LNCaP clone FGC (cell line): Measurements from ENCODE around the gene NDUFS1.
"Not testable (repeated sequence)": the region's sequence is repeated elsewhere in the genome, so short reads cannot be mapped to it uniquely, and the experiment has no call there.

Experiments
- DNase-seq: peaks from one replicate; pipeline ENCODE4 v3.0.0-alpha.2; 2011; ENCODE audit warnings: low read depth
- H3K4me3 ChIP-seq: 2 replicates; pipeline ENCODE4 v1.5.1; 2011; ENCODE audit warnings: mild to moderate bottlenecking, low read depth, low read length, control low read depth
- TF ChIP-seq, protein P1 (sequence below): IDR thresholded peaks from 2 replicates; pipeline ENCODE4 v1.5.1; 2012; ENCODE audit warnings: mild to moderate bottlenecking; ENCODE audit not compliant: control insufficient read depth, insufficient read depth; ENCODE audit errors: extremely low read depth

NDUFS1 gene

DNA sequence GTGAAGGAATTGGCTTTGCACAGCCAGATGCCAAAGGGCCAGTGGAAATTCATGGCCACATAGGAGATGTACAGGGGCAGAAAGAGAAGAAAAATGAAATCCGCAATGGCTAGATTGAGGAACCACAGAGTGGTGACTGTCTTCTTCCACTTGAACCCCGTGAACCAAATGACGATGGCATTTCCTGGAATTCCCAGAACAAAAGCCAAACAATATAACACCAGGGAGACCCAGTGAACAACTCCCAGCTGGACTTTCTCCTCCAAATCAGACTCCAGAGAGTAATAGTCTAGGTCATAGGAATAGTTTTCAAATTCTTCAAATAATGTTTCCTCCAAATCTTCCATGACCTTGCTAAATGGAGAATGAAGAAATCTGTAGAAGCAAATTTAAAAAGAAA is 17.7 kb upstream of the NDUFS1 start:
- TF ChIP-seq, protein P1, sequence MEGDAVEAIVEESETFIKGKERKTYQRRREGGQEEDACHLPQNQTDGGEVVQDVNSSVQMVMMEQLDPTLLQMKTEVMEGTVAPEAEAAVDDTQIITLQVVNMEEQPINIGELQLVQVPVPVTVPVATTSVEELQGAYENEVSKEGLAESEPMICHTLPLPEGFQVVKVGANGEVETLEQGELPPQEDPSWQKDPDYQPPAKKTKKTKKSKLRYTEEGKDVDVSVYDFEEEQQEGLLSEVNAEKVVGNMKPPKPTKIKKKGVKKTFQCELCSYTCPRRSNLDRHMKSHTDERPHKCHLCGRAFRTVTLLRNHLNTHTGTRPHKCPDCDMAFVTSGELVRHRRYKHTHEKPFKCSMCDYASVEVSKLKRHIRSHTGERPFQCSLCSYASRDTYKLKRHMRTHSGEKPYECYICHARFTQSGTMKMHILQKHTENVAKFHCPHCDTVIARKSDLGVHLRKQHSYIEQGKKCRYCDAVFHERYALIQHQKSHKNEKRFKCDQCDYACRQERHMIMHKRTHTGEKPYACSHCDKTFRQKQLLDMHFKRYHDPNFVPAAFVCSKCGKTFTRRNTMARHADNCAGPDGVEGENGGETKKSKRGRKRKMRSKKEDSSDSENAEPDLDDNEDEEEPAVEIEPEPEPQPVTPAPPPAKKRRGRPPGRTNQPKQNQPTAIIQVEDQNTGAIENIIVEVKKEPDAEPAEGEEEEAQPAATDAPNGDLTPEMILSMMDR: no peak
- DNase-seq: no peak

DNA sequence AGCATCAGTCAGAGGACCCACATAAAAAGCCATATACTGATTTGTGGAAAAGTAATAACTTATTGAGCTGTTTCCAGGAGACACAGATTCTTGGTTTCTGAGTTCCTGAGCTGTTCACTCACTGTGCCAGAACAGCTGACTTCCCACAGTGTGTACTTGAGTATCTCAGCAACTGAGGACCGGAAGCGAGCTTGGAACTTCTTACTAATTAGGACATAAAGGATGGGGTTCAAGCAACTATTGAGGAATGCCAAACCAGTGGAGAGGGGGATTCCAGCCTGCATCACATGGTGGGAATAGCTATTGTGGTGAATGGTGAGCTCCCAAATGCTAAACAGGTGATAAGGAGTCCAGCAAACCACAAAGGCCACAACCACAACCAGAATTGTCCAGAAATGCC is 16.9 kb upstream of the NDUFS1 start:
- no peak overlapping the region for H3K4me3 ChIP-seq
- DNase-seq: no peak
- TF ChIP-seq, protein P1: no peak

More for the DNA sequence above, 17.7 kb upstream of the NDUFS1 start:
- no peak overlapping the region for H3K4me3 ChIP-seq

GRCh38 chr2:206173147-206173546 is 13.9 kb upstream of the NDUFS1 start:
- no peak for DNase-seq
- TF ChIP-seq, protein P1: no peak
- H3K4me3 ChIP-seq: no peak overlapping the region

GRCh38 chr2:206171624-206172397 is 12.6 kb upstream of the NDUFS1 start:
- not testable (repeated sequence) for DNase-seq

DNA sequence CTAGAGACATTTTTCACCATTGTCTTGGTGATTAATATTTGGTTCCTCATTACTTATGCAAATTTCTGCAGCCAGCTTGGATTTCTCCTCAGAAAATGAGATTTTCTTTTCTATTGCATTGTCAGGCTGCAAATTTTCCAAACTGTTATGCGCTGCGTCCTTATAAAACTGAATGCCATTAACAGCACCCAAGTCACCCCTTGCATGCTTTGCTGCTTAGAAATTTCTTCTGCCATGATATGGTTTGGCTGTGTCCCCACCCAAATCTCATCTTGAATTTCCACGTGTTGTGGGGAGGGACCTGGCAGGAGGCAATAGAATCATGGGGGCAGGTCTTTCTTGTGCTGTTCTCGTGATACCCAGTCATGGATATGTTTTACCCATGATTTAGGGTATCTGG is 9.0 kb upstream of the NDUFS1 start:
- DNase-seq, H3K4me3 ChIP-seq: not testable (repeated sequence)

More at GRCh38 chr2:206171624-206172397, 12.6 kb upstream of the NDUFS1 start:
- not testable (repeated sequence) for H3K4me3 ChIP-seq

GRCh38 chr2:206164261-206164862 is 5.1 kb upstream of the NDUFS1 start:
- H3K4me3 ChIP-seq: no peak overlapping the region
- TF ChIP-seq, protein P1: peak; percentile 61
- DNase-seq: no peak

- TF ChIP-seq, protein P1: no peak
- DNase-seq: no peak
- no peak overlapping the region for H3K4me3 ChIP-seq
These were observed 4.1 kb upstream of the NDUFS1 start for GRCh38 chr2:206163251-206163880.

DNA sequence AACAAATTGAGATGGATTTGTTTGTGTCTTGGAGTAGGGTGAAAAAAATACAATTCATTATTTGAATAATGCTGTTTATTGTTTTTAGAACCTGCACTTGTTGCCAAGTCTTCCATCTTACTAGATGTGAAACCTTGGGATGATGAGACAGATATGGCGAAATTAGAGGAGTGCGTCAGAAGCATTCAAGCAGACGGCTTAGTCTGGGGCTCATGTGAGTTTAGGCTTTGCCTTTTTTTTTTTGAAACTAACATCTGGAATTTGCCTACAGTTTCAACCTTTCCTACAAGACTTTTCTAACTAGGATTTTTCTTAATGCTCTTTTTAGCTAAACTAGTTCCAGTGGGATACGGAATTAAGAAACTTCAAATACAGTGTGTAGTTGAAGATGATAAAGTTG is 3.2 kb upstream of the NDUFS1 start:
- not testable (repeated sequence) for DNase-seq, H3K4me3 ChIP-seq
